Lung (tissue), 12 donors: Measurements from ENCODE around the gene KRT39. TPM values are rescaled to one million over a fixed set of nuclear protein-coding genes. Genes with fewer than 3 reads are reported as not detected.

Experiments used
- ATAC-seq: fragments of 200-7000 bp; cut with Tn5 transposase; one replicate; pipeline ENCODE4 v1.9.1; 2020; ENCODE audit warnings: moderate number of reproducible peaks; ENCODE audit not compliant: insufficient read depth, low FRiP score
- DNase-seq, 3 donors: peaks; one replicate each; pipeline ENCODE4 v3.0.0-alpha.2; 2013 to 2017
- H3K27ac ChIP-seq, 2 donors: one replicate each; pipeline ENCODE4 v1.5.1; 2013; ENCODE audit warnings: mild to moderate bottlenecking in 2 of 2, moderate library complexity in 2 of 2, control low read depth in 1 of 2, inconsistent platforms in 1 of 2, low read depth in 1 of 2, low read length in 1 of 2
- H3K27me3 ChIP-seq, 3 donors: one replicate each; pipeline ENCODE4 v1.5.1; 2013; ENCODE audit warnings: low read length in 2 of 3; ENCODE audit not compliant: control insufficient read depth in 3 of 3, insufficient read depth in 3 of 3
- H3K36me3 ChIP-seq, 4 donors: one replicate each; pipeline ENCODE4 v1.5.1; 2013; ENCODE audit warnings: low read length in 4 of 4, mild to moderate bottlenecking in 1 of 4, moderate library complexity in 1 of 4; ENCODE audit not compliant: control insufficient read depth in 4 of 4, insufficient read depth in 4 of 4
- H3K4me1 ChIP-seq, 5 donors: one replicate each; pipeline ENCODE4 v1.5.1; 2013; ENCODE audit warnings: low read length in 5 of 5, mild to moderate bottlenecking in 2 of 5, moderate library complexity in 1 of 5; ENCODE audit not compliant: control insufficient read depth in 5 of 5, insufficient read depth in 5 of 5
- H3K4me3 ChIP-seq: one replicate; pipeline ENCODE4 v1.5.1; 2013; ENCODE audit warnings: mild to moderate bottlenecking, control low read depth, moderate library complexity
- H3K9ac ChIP-seq, 2 donors: one replicate each; pipeline ENCODE4 v1.5.1; 2013; ENCODE audit warnings: low read length in 2 of 2, control low read depth in 1 of 2; ENCODE audit not compliant: insufficient read depth in 1 of 2
- H3K9me3 ChIP-seq, 4 donors: one replicate each; pipeline ENCODE4 v1.5.1; 2013; ENCODE audit warnings: low read length in 3 of 4, mild to moderate bottlenecking in 1 of 4, moderate library complexity in 1 of 4; ENCODE audit not compliant: control insufficient read depth in 4 of 4, insufficient read depth in 3 of 4
- CTCF ChIP-seq: IDR thresholded peaks from 2 replicates; pipeline ENCODE4 v1.5.1; 2012; ENCODE audit warnings: mild to moderate bottlenecking; ENCODE audit errors: control extremely low read depth, extremely low read depth
- WGBS, 2 donors: extraction: QIAGEN DNeasy Blood & Tissue Kit; methylation state at CpG; one replicate each; pipeline ENCODE4 v1.1.7; 2013; 5-methylcytosine and 5-hydroxymethylcytosine counted together
- polyA plus RNA-seq, 2 donors: library from polyadenylated mRNA; stranded (reverse); fragments of 200-250 nt; gene quantifications; one replicate each; pipeline ENCODE4 v1.2.1, GENCODE V29; 2013
- total RNA-seq, 2 donors: library from RNA; depleted of rRNA in 1 of 2; stranded (reverse); fragments of >200 nt in 1 of 2; gene quantifications; one replicate each; pipeline ENCODE4 v1.2.1, GENCODE V29; 2014 to 2021
- donor health status: control.
- donor health status: control.
- donor health status: Bipolar disorder and iron deficiency.
- donor health status: healthy.
- donor health status: DM: yes; HTN: yes; CAD: no.

Gene KRT39
- total and polyA plus RNA-seq, 4 donors: not detected

GRCh38 chr17:40949418-40949817, 17.3 kb downstream of the KRT39 start:
- H3K4me3 ChIP-seq: no peak overlapping the region
- DNase-seq (peak; percentile 43 to 74 (median 56)), ATAC-seq (no peak)
- TF ChIP-seq CTCF: no peak
- H3K36me3 ChIP-seq: no peaks in the 10 kb centered on the region
- peaks cover 0 to 19% (median 11%) of the 10 kb centered on the region in 3 donors for H3K27me3 ChIP-seq
- H3K9me3 ChIP-seq: no peaks in the 10 kb centered on the region
- H3K9ac ChIP-seq: no peak overlapping the region
- H3K4me1 ChIP-seq: peaks cover 0 to 8% (median 0%) of the 10 kb centered on the region in 5 donors
- WGBS, 2 donors: 32 to 43% methylated on average over 10 of the region's 10 CpGs
- H3K27ac ChIP-seq: no peak overlapping the region

GRCh38 chr17:40947929-40948328, 18.8 kb downstream of the KRT39 start:
- Histone ChIP-seq H3K36me3 (no peaks in the 10 kb centered on the region), H3K9me3 (no peaks in the 10 kb centered on the region), H3K4me1 (peaks cover 0 to 8% (median 0%) of the 10 kb centered on the region in 5 donors), H3K9ac (no peak overlapping the region), H3K27ac (no peak overlapping the region), H3K4me3 (no peak overlapping the region), H3K27me3 (peaks cover 0 to 17% (median 11%) of the 10 kb centered on the region in 3 donors)
- TF ChIP-seq CTCF: no peak
- ATAC-seq (no peak), DNase-seq (no peak)
- 70 to 88% methylated on average over 2 of the region's 2 CpGs for WGBS, 2 donors

- no peaks in the 10 kb centered on the region for H3K36me3 ChIP-seq
- DNase-seq (no peak), ATAC-seq (no peak)
- H3K27me3 ChIP-seq: peaks cover 0 to 14% (median 11%) of the 10 kb centered on the region in 3 donors
- H3K9me3 ChIP-seq: no peaks in the 10 kb centered on the region
- H3K9ac ChIP-seq: no peak overlapping the region
- peaks cover 0 to 6% (median 0%) of the 10 kb centered on the region in 5 donors for H3K4me1 ChIP-seq
- WGBS, 2 donors: 82 to 86% methylated on average over 6 of the region's 6 CpGs
- no peak overlapping the region for H3K27ac ChIP-seq
- H3K4me3 ChIP-seq: no peak overlapping the region
- TF ChIP-seq CTCF: no peak
Observed at GRCh38 chr17:40945414-40945813, 21.3 kb downstream of the KRT39 start.

DNA sequence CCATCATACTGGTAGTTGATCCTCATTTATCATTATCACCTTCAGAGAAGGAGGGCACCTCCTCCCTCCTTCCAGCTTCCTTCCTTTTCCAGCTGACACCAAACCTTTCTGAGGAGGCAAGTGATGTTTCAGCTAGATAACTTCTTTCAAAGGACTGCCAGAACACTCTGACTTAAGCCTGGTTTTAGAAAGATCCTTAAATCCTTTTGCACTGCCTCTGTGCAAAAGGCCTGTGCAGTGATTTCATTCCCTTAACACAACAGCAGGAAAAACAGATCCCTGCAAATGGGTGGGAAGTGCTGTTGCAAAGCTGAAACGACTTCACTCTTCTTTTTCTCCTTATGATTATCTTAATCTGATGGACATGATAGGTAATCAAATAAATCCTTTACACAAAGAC, 22.2 kb downstream of the KRT39 start:
- H3K9me3 ChIP-seq: no peaks in the 10 kb centered on the region
- H3K4me3 ChIP-seq: no peak overlapping the region
- H3K27me3 ChIP-seq: peaks cover 0 to 10% (median 9%) of the 10 kb centered on the region in 3 donors
- H3K27ac ChIP-seq: no peak overlapping the region
- H3K36me3 ChIP-seq: no peaks in the 10 kb centered on the region
- H3K4me1 ChIP-seq: peaks cover 0 to 5% (median 0%) of the 10 kb centered on the region in 5 donors
- WGBS, 2 donors: 51 to 53% methylated on average over 1 of the region's 1 CpG
- H3K9ac ChIP-seq: no peak overlapping the region
- no peak for ATAC-seq
- DNase-seq: no peak
- TF ChIP-seq CTCF: no peak
